NOMO-1 treated with DMSO at 0.1 percent for 48 hours (cell line): ENCODE results near the gene RPTOR.
A peak's percentile ranks its signal among the peaks of the same experiment; 100 is the strongest.

Experiments used
- DNase-seq: peaks from one replicate; lab custom pipeline; 2025; ENCODE audit not compliant: unreplicated experiment; lab: John Stamatoyannopoulos, UW

RPTOR gene

DNA sequence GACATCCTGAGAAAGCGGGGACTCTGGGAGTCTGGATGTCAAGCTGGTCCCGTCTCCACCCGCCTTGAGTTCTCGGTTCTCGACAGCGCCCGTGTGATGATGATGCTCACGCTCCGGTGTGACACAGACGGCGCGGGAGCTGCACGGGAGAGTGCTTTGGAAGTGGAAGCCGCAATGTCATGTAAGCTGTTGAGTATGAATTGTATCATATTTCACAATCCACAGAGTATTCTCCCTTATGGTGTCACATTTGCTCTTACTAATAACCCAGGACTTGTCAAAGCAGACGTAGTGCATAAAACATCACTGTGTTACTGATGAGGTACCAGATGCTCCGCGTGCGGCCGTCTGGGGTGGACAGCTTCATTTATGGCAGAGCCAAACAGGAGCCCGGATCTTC is 229.5 kb downstream of the RPTOR start:
- no peak for DNase-seq

DNA sequence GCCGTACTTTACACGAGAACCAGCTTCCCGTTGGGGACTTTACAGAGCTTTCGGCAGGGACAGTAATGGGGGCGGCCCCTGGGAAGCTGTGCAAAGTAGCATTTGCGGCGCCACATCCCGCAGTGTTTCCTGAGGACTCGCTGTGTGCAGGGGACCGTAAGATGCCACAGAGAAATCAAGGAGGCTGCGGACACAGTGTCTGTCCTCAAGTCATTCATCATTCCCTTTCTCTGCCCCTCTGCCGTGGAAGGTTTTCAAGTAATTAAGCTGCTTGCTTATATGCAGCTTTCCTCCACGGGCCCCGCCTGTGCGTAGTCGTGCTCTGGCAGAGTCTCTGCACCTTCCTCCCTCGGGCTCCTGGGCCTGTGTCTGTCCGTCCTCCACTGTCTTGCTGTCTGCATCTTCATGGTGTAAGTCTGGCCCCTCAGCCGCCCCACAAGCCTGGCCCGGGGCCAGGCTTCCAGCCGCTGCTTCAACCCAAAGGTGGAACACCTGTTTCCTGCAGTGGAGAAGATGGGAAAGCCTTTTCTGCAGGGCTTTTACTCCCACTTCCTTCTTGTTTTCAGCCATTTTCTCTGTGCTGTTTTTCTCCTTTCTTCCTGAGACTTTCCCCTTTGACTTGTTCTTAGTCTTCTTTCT is 230.1 kb downstream of the RPTOR start:
- DNase-seq = no peak

DNA sequence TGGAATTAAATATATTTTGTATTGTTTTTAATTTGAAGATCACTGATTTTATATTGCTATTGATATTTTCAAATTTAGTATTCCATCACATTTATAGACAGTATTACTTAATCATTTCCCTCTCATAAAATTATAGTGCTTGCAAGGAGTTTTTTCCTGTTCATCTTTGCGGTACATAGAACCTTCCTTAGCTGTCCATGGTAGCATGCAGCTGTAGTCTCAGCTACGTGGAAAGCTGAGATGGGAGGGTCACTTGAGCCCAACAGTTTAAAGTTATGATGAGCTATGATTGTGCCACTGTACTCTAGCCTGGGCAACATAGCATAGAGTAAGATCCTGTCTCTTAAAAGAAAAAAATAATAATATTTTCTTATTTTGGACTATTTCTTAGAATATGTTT is 231.2 kb downstream of the RPTOR start:
- no peak for DNase-seq

DNA sequence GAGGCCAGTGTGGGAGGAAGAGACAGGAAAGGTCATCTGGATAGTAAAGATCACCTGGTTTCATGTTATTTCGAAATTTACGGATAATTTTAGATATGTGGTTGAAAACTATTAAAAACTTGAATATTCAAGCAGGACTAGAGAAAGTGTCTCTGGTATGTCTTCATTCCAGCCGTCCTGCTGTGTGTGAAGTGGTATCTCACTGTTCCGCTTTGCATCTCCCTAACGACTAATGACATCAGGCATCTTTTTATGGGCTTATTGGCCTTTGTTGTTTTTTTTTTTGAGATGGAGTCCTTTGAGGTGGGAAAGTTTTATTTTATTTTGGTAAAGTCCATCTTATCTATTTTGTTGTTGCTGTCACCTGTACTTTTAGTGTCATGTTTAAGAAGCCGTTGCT is 232.6 kb downstream of the RPTOR start:
- no peak for DNase-seq

DNA sequence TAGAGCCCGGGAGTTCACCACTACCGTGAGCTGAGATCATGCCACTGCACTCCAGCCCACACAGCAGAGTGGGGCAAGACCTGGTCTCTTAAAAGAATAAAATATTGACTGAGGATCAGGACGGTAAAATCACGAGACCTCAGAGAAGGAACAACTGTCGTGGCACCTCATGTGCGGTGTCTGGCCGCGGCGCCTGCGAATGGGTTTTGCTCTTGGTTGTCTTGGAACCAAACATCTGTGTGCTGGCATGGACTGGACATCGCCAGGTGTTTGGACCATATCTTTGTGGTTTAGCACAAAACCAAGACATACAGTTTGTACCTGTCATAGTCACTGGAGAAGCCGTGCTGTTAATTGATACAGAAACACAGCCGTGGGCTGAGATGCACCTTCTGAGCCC is 234.1 kb downstream of the RPTOR start:
- DNase-seq = no peak

DNA sequence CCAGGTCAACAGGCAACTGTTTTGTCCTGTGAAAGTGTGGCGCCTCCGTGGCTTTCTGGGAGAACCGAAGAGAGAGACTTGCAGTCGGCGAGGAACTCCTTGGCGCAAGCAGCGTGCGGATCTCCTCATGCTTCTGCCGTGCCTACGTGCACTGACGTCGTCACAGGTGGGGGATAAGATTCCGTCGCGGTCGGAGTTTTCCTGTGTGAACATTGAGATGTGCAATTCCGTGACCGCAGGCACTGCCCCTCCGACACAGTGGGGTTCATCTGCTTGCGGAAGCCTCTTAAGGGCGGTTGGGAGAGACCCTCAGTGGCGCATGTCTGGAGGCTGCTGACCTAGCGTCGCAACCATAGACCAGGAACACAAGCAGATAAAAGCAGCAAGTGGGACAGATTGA is 234.7 kb downstream of the RPTOR start:
- DNase-seq = no peak

DNA sequence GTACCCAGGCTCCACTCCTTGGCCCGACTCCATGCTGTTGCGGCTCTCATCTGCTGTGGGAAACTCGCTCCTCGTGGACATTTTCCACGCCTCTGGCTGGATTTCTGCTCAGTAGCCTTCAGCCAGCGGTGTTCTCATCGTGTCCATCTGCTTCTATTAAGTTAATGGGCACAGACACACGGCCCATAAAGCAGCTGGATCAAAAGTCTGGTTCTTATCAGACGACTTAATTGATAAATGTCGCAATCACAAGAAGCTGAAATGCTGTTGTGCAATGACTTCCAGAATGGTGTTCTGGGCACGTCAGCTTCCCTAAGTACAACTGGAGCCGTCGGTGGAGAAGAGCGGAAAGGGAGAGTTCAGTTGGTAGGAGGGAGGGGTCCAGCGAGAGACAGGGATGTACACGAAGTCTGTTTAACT is 235.3 kb downstream of the RPTOR start:
- DNase-seq = peak; percentile 84

DNA sequence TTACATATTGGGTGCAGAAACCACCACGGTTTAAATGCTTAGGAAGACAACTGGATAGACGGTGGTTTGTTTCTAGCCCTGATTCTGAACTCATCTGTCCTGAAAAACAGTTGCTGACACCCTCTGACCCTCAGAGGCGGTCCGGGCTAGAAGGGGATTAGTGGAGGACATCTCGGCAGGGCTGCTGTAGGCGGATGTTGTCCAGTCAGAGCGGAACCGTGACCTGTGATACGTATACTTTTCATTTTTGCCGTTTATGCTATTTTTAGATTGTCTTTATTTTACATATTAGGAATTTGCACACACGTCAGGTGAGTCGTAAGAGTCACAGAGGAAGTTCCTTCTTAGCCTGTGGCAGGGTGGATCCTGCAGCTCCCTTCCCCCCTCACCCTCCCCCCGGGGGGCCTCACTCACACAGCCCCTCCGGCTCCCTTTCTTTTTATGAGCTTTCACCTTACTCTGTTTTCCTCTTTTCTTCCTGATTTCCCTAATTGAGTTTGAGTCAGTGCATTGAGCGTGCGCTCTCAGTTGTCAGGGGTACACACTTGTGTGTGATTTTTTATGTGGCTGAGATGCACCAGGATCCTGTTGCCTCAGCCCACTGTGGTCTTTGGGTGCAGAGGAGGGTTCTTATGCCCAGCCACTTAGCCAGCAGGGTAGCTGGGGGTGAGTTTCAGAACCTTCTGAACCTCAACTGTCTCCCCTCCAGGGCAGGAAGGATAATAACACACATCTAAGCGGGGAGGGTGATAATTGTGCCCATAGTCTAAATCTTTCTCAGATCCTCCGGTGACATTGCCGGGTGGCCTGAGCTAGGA is 236.0 kb downstream of the RPTOR start:
- peak; percentile 84 for DNase-seq

DNA sequence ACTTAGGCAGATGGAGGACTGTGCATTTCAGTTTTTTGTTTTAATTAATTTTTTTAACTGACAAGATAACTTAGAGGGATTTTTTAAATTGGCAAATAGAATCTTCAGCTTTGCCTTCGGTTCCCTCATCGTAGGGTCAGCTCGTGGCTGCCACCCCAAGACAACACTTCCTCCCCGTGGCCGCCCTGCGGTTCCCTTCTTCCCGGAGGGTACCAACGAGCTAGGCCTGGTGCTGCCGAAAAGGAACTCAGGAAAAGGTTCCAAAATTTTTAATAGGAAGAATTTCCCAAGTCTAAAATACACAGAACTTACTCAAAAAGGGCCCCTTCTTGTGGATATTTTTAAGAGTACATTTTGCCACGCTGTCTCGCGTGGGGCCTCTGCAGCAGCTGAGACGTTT is 236.6 kb downstream of the RPTOR start:
- DNase-seq = peak; percentile 47

DNA sequence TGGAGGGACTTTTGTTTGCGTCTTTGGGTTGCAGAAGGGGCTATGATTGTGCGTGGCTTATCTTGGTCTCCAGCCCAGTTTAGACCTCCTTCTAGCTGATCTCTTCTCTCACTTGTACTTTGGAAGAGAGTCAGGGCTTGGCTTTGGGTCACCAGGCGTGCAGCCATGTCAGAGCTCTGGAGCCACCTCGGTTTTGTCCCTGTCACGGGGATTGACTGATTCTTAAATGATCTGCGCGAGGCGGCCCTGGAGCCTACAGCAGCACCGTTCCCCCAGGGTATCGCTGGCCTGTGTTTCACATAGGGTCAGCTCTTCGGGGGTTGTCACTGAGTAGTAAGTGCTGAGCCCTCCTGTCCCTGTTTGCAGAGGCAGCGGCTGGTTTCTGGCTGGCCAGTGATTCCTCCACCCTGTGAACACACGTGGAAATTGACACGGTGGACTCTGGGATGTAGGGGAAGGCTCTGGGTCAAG is 237.2 kb downstream of the RPTOR start:
- no peak for DNase-seq

DNA sequence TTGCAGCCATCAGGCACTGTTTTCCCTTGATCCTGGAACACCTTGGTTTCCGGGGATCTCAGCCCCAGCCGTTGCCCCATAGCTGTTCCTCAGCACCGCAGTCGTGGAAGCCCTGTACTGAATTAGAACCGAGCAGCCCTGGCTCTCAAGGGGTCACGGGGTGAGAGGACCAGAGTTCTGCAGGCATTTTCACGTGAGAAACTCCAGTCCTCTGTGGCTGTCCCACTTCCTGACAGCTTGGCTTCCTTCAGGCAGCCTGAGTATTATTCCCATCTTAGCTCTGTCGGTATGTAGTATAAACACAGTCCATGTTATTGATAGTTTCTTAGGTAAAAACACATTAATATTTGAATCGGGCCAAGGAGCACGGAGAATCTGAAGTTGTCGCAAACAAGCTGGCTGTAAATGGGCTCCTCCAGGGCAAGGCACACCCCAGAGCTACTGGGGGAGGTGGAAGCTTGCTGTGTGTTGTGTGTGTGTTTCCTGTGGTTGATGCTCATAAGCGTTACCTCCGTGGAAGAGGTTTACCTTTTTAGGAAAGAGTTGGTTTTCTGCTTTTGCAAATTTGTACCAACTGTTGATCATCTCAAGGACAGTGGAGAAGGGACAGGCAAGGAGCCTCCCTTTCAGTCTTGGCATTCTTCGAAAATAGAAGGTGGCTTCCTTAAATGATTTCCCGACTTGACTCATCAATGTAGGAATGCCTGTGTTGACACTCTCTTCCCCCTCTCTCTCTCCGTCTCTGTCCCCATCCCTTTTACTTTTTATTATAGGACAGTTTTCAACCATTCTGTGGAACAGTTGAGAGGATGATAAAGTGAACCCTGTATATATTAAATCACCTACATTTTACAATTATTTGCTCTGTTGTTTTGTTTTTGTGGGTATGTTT is 238.1 kb downstream of the RPTOR start:
- DNase-seq = no peak

DNA sequence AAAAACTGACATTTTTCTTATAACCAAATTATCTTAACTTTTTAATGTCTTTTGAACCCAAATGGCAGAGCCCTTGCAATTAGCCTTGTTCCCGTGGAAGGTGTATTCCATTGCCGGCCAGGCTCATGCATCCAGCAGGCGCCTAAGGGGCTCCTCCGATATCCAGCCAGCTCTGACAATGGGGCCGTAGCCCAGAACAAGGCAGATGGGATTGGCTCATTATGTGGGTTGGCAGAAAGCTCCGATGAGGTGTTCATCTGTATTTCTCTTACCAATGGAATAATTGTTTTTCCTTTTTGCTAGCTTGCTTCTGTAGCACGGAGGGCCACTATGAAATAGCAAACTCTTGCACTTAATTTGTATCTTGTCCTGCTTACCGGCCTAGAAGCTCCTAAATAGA is 238.8 kb downstream of the RPTOR start:
- no peak for DNase-seq

DNA sequence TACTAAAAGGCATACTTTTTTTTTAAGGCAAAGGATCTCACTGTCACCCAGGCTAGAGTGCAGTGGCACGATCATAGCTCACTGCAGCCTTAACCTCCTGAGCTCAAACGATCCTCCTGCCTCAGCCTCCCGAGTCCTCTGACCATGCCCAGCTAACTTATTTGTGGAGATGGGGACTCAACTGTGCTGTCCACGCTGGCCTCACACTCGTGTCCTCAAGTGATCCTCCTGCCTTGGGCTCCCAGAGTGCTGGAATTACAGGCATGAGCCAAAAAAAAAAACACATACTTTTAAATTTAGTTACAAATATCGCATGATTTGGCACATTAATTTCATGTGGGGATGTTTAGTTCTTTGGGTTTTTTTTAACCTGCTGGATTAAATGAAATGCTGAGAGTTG is 239.3 kb downstream of the RPTOR start:
- DNase-seq = no peak

DNA sequence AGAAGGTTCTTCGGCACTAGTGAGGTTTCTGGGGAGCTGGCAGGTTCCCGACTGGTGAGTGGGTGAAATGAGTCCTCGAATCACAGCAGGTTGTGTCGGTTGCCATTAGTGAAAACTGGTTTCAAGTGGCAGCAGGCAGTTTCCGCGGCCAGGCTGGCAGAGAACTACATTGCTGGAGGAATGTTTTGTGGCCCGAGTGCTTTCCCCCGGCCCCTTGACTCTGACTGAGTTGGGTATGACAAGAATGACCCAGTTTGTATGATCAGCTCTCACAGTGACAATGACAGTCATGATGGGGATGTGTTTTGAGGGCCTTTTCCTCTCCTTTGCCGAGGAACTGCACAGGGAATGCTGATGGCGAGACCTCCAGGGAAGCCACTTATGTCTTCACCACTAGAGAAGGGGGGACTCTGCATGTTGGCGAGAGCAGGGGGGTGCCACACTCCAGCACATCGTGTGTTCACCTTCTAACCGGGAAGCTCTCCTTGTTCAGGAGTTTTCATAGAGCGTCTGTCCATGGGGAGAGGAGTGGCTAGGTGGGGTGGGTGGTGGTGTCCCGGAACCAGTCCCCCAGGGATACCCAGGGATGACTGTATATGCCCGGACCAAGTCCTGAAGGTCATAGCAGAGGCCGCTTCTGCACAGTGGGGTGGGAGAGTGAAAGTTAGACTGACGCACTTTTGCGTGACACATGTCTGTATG is 241.0 kb downstream of the RPTOR start:
- DNase-seq = no peak

DNA sequence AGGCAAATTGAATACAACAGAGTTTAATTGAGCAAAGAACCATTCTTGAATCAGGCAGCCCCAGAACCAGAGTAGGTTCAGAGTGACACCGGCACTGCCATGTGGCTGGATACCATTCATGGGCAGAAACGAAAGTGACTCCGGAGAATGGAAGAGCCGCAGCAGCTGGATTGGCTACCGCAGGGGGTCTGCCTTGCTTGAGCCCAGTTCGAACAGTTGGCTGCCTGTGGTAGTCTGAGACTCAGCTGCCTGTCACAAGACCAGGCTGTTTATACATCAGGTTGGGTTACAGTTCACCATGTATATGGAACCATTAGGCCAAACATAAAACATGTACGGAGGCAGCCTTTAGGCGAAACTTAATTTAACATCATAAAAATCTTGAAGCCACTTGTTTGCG is 241.8 kb downstream of the RPTOR start:
- no peak for DNase-seq

DNA sequence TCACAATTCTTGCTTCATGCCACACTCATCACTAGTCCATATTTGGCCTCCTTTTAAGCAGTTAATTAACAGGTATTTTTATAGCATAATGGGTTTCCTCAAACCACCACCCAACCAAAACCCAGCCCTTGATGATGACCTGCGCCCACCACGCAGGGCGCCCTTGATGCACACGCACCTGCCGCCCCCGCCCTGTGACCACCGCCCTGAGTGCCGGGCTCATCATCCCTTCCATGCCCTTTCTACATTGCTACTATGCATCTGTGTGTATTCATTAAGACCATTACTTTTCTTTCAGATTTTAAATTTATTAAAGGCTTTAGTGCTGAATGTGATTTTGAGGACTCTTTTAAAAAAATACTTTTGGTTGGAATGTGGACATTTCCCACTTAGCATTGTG is 242.2 kb downstream of the RPTOR start:
- no peak for DNase-seq

DNA sequence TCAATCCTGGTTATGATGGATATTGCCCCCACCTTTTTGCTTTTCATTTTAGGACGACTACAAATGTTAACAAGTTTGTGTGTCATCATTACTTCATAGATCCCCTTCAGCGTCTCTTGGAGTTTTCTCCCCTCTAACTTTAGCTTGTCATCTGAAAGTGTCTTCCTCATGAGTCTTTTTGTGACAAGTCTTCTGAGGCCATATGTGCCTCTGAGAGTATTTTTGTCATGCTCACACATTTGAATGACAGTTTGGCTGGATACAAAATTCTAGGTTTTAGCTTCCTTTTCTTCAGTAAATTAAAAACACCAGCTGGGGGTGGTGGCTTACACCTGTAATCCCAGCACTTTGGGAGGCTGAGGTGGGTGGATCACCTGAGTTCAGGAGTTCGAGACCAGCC is 243.2 kb downstream of the RPTOR start:
- no peak for DNase-seq

DNA sequence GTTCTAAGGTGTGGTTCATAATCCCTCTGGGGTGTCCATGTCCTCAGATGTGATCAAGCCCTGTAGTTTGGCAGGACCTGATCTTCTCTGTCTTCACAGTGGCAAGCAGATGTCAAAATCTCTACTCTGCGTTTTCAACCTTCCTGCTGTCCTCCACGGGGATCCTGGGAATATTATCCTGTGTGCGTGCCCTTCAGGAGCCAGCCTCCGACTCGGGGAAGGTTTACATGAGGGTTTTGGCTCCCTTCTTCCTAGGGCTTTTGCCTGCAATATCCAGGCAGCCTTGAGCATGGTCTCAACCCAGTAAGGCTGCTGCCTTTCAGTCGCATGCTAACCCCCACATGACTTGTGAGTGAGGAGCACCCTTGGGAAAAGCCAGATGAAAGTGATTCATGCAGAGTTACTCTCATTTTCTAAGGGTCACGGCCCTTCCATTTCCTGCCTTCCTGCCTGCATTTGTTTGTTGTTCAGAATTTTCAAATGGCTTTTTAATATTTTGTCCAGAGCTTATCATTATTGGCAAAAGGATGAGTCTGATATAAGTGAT is 244.8 kb downstream of the RPTOR start:
- no peak for DNase-seq

DNA sequence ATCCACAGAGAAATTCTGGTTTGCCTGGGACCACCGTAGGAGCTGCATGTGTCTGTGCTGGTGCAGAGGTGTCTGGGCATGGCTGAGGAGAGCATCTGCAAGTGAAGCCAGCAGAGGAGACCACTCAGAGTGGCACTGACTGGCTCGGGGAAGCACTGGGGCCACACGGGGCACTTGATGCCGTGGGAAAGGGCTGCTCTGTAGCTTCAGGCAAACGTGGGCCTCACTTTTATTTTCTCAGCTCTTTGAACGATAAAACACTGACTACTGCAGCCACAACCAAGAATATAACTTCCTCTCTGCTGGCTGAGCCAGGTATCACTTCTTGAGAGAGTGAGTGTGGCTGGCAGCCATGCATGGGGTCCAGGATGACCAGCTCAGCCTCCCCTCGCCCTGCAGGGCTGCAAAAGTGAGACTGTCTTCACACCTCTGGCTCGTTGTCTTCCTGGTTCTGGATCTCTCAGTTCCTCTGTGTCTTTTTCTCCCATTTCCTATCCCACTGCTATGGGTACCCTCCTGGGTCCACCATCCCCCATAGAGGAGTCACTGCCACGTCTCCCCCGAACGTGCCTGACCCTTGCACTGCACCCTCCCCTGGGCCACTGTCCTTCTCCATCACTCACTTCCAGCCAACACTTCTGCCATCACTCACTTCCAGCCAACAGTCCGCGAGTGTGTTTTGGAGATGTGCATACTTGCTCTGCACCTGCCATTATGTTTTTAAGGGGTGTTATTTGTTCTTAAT is 245.6 kb downstream of the RPTOR start:
- DNase-seq = no peak
